Measurements from ENCODE around the gene RBM19.

GRCh38 chr12:113820309-113820708 lies 145.8 kb downstream of the RBM19 start:
- no peak for TF ChIP-seq CTCF (conservative IDR thresholded peaks at IDR 0.05)
- no peak for TF ChIP-seq ZFX (IDR thresholded peaks at IDR 0.05)
